Measurements from ENCODE around the gene GRID2. TPM values are rescaled to one million over a fixed set of nuclear protein-coding genes. Genes with fewer than 3 reads are reported as not detected.

The GRID2 gene
- total RNA-seq, 6 donors from 2014 or later, result 0.76 TPM; not detected in 5

- TF ChIP-seq CTCF (IDR thresholded peaks at IDR 0.05), result no peak
- no peak for TF ChIP-seq POLR2A (IDR thresholded peaks at IDR 0.05)
- no peak for TF ChIP-seq EP300 (IDR thresholded peaks at IDR 0.05)
- TF ChIP-seq POLR2AphosphoS5 (IDR thresholded peaks at IDR 0.05), result no peak
- ATAC-seq (ENCODE audit: low FRiP score in 2 of 2) (no peak), DNase-seq (no peak)
- Histone ChIP-seq H3K4me3 (no peak overlapping the region), H3K9me3 (no peaks in the 10 kb centered on the region), H3K27me3 (no peaks in the 10 kb centered on the region), H3K27ac (no peak overlapping the region), H3K36me3 (no peaks in the 10 kb centered on the region), H3K4me1 (no peaks in the 10 kb centered on the region)
- 48 to 69% methylated on average over 2 of the region's 2 CpGs for WGBS, 2 donors
Observed at GRCh38 chr4:92996533-92996932, 692.8 kb downstream of the GRID2 start.

DNA sequence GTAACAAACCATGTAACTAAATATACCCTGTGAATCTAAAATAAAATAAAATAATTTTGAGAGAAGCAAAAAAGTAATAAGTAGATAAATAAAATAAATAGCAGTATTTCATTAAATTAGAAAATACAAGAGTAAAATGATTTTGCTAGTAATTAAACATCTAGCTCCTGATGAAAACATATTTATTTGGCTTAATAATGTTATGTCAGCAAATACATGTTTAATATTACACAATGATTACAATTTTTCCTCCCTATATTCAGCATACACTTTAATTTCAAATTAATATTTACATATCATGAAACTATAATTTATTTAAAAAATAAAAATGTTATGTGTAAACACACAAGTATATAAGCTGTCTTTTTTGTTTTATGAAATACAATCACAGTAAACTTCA is 697.1 kb downstream of the GRID2 start:
- ATAC-seq (ENCODE audit: low FRiP score in 2 of 2) (no peak), DNase-seq (no peak)
- TF ChIP-seq POLR2AphosphoS5 (IDR thresholded peaks at IDR 0.05) (no peak), POLR2A (IDR thresholded peaks at IDR 0.05) (no peak), EP300 (IDR thresholded peaks at IDR 0.05) (no peak), CTCF (IDR thresholded peaks at IDR 0.05) (no peak)
- Histone ChIP-seq H3K4me1 (no peaks in the 10 kb centered on the region), H3K27ac (no peak overlapping the region), H3K27me3 (no peaks in the 10 kb centered on the region), H3K4me3 (no peak overlapping the region), H3K9me3 (no peaks in the 10 kb centered on the region), H3K36me3 (no peaks in the 10 kb centered on the region)

DNA sequence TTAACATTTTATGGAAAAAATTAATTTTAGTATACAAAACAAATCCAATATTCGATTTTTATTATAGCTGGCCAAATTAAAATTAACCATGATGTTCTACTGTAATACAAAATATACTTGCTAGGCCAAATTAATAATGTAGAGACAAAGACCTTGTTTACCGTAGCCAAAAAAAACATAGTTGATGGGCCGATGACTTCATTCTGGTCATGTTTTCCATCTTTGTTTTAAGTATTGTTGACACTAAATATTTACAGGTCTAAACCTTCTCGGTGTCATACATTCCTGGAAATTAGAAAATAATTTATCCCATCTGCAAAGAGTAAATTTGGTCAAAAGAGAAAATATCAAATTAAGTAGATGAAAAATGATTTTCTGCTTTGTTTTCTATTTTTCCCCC is 698.5 kb downstream of the GRID2 start:
- DNase-seq, result no peak
- Histone ChIP-seq H3K9me3 (no peaks in the 10 kb centered on the region), H3K4me1 (no peaks in the 10 kb centered on the region), H3K4me3 (no peak overlapping the region), H3K36me3 (no peaks in the 10 kb centered on the region), H3K27me3 (no peaks in the 10 kb centered on the region), H3K27ac (no peak overlapping the region)
- ATAC-seq (ENCODE audit: low FRiP score in 2 of 2), result no peak
- WGBS, 2 donors, result 84 to 87% methylated on average over 4 of the region's 4 CpGs
- TF ChIP-seq EP300 (IDR thresholded peaks at IDR 0.05) (no peak), POLR2A (IDR thresholded peaks at IDR 0.05) (no peak), CTCF (IDR thresholded peaks at IDR 0.05) (no peak)

DNA sequence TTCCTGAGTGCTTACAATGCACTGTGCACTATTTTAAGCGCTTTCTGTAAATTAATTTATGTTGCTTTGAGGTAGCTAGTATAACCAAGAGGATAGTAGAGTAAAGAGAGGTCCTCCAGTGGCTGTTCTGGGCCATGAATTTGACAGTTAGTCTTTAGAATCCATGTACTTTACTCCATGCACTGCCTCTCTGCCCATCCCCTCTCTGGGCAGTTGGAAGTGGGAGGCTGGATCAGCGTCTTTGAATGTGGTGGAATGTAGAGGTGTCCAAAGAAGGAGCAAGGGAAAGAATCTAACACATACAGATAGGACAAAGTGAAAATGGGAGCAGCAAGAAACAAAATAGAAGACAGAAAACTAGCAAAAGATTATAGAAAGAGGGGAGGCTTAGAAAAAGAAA is 712.6 kb downstream of the GRID2 start:
- H3K4me3 ChIP-seq, result no peak overlapping the region
- TF ChIP-seq POLR2AphosphoS5 (IDR thresholded peaks at IDR 0.05), result no peak
- no peak for TF ChIP-seq POLR2A (IDR thresholded peaks at IDR 0.05)
- TF ChIP-seq EP300 (IDR thresholded peaks at IDR 0.05), result no peak
- TF ChIP-seq CTCF (IDR thresholded peaks at IDR 0.05), result no peak
- 84 to 85% methylated on average over 2 of the region's 2 CpGs for WGBS, 2 donors
- no peak for DNase-seq
- no peak overlapping the region for H3K27ac ChIP-seq
- no peaks in the 10 kb centered on the region for H3K4me1 ChIP-seq
- no peaks in the 10 kb centered on the region for H3K9me3 ChIP-seq
- ATAC-seq (ENCODE audit: low FRiP score in 2 of 2), result no peak
- no peaks in the 10 kb centered on the region for H3K36me3 ChIP-seq
- no peaks in the 10 kb centered on the region for H3K27me3 ChIP-seq

DNA sequence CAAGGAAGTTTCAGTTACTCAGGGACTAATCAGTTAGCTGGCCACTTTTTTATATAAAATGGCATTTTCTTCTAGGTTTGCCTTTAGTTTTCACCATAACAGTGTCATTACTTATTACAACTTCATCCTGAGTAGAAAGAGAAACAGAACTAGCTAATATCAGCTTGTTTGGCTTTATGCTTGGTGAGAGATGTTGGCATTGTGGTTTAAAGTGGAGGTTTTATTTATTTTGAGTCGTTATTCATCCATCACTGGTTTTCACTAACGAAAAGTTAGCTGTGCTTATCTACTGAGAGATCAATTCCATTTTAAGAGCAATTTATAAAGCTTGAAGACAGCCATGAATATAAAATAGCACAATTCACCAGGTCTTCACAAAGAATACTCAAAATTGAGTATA is 714.5 kb downstream of the GRID2 start:
- no peaks in the 10 kb centered on the region for H3K36me3 ChIP-seq
- no peak overlapping the region for H3K27ac ChIP-seq
- TF ChIP-seq POLR2AphosphoS5 (IDR thresholded peaks at IDR 0.05), result no peak
- no peak for TF ChIP-seq CTCF (IDR thresholded peaks at IDR 0.05)
- no peak for TF ChIP-seq POLR2A (IDR thresholded peaks at IDR 0.05)
- TF ChIP-seq EP300 (IDR thresholded peaks at IDR 0.05), result no peak
- no peaks in the 10 kb centered on the region for H3K4me1 ChIP-seq
- H3K27me3 ChIP-seq, result no peaks in the 10 kb centered on the region
- no peaks in the 10 kb centered on the region for H3K9me3 ChIP-seq
- WGBS, 2 donors, result 18 to 40% methylated on average over 2 of the region's 2 CpGs
- no peak for ATAC-seq (ENCODE audit: low FRiP score in 2 of 2)
- DNase-seq, result no peak
- H3K4me3 ChIP-seq, result no peak overlapping the region

All from upper lobe of left lung (tissue), 6 donors.